Endothelial cell (in vitro differentiated cells): Measurements from ENCODE around the gene TRPV4. TPM values are rescaled to one million over a fixed set of nuclear protein-coding genes. Genes with fewer than 3 reads are reported as not detected.

ENCODE experiments used
- DNase-seq: peaks from one replicate; pipeline ENCODE4 v3.0.0; 2021; ENCODE audit warnings: low spot score
- H3K27ac Mint-ChIP-seq: one replicate; pipeline ENCODE4 v1.8.0; 2021; ENCODE audit warnings: mixed read lengths, inconsistent platforms; ENCODE audit not compliant: unreplicated experiment
- H3K27me3 Mint-ChIP-seq: one replicate; pipeline ENCODE4 v1.8.0; 2021; ENCODE audit warnings: mild to moderate bottlenecking, moderate library complexity, mixed read lengths, inconsistent platforms; ENCODE audit not compliant: unreplicated experiment
- H3K36me3 Mint-ChIP-seq: one replicate; pipeline ENCODE4 v1.8.0; 2021; ENCODE audit warnings: mild to moderate bottlenecking, low read depth, mixed read lengths, inconsistent platforms; ENCODE audit not compliant: unreplicated experiment
- H3K4me1 Mint-ChIP-seq: one replicate; pipeline ENCODE4 v1.8.0; 2021; ENCODE audit warnings: mild to moderate bottlenecking, mixed read lengths, inconsistent platforms; ENCODE audit not compliant: unreplicated experiment
- H3K4me3 Mint-ChIP-seq: one replicate; pipeline ENCODE4 v1.8.0; 2021; ENCODE audit warnings: mild to moderate bottlenecking, mixed read lengths, inconsistent platforms; ENCODE audit not compliant: unreplicated experiment
- H3K9me3 Mint-ChIP-seq: one replicate; pipeline ENCODE4 v1.8.0; 2021; ENCODE audit warnings: mixed read lengths, inconsistent platforms; ENCODE audit not compliant: unreplicated experiment
- CTCF ChIP-seq: fragments of 200-600 bp; sonication (generic); IDR thresholded peaks from one replicate; pipeline ENCODE4 v1.5.0; 2021; ENCODE audit warnings: antibody characterized with exemption; ENCODE audit not compliant: unreplicated experiment
- microRNA-seq: library from miRNA; unstranded; fragments of <30 nt; microRNA quantifications from one replicate; pipeline ENCODE4, GENCODE V29; 2020; ENCODE audit not compliant: unreplicated experiment
- total RNA-seq: library from RNA; stranded (reverse); fragmentation: NEBNext Ultra II Directional; extraction: Animal tissue kit (Norgen Biotek cat#: 25700); gene quantifications from one replicate; pipeline ENCODE4 v1.2.1, GENCODE V29; 2021; ENCODE audit not compliant: unreplicated experiment

The TRPV4 gene
- total RNA-seq, 1 donor from 2014 or later: 7.0 TPM

GRCh38 chr12:109735051-109735521 lies 98.1 kb downstream of the TRPV4 start:
- peak overlapping the region; percentile 93 for H3K27ac Mint-ChIP-seq

GRCh38 chr12:109734219-109735000 lies 98.8 kb downstream of the TRPV4 start:
- Mint-ChIP-seq H3K4me1 (peaks cover 69% of the 10 kb centered on the region), H3K27ac (peak overlapping the region; percentile 93), H3K9me3 (no peaks in the 10 kb centered on the region), H3K4me3 (peak overlapping the region; percentile 25), H3K27me3 (peaks cover 16% of the 10 kb centered on the region), H3K36me3 (peaks cover 6% of the 10 kb centered on the region)
- peak; percentile 68 for DNase-seq
- TF ChIP-seq CTCF: no peak

More at GRCh38 chr12:109735051-109735521, 98.1 kb downstream of the TRPV4 start:
- Mint-ChIP-seq H3K27me3 (peaks cover 16% of the 10 kb centered on the region), H3K4me1 (peaks cover 75% of the 10 kb centered on the region), H3K4me3 (peak overlapping the region; percentile 59), H3K9me3 (no peaks in the 10 kb centered on the region), H3K36me3 (peaks cover 6% of the 10 kb centered on the region)
- no peak for TF ChIP-seq CTCF
- no peak for DNase-seq

Small RNA genes within 50 kb of the gene (microRNA-seq; reads per million reads assigned to microRNA genes)
- gene MIR4497: 0.42 reads per million

Other genes starting within 250 kb of the TRPV4 start
- gene FAM222A, start 119.6 kb downstream of the TRPV4 start, total RNA-seq: 14.2 TPM
- 51.2 TPM for gene GLTP, start 47.1 kb upstream of the TRPV4 start, total RNA-seq
- gene TCHP, start 66.9 kb upstream of the TRPV4 start, total RNA-seq: 20.8 TPM
- 89.1 TPM for gene GIT2, start 163.0 kb upstream of the TRPV4 start, total RNA-seq
- gene ANKRD13A, start 166.0 kb upstream of the TRPV4 start, total RNA-seq: 55.4 TPM
- gene C12orf76, start 215.1 kb upstream of the TRPV4 start, total RNA-seq: 21.9 TPM